Cardiac muscle cell (in vitro differentiated cells and primary cell): ENCODE measurements around the gene P2RY1. TPM values are rescaled to one million over a fixed set of nuclear protein-coding genes. Genes with fewer than 3 reads are reported as not detected.

Experiments
- DNase-seq, 2 donors: peaks; one replicate each; pipeline versions ENCODE4 v3.0.0 to v3.0.0-alpha.2; 2010 to 2017; ENCODE audit warnings: low read depth in 1 of 2, low spot score in 1 of 2
- H3K27ac ChIP-seq: fragments of 200-600 bp; sonication (generic); 2 replicates; pipeline ENCODE4 v1.5.1; 2016
- H3K27me3 ChIP-seq: fragments of 200-600 bp; sonication (generic); 2 replicates; pipeline ENCODE4 v1.6.0; 2016; ENCODE audit warnings: control low read depth
- H3K36me3 ChIP-seq: fragments of 200-600 bp; sonication (generic); 2 replicates; pipeline ENCODE4 v1.5.1; 2016; ENCODE audit warnings: control low read depth
- H3K4me1 ChIP-seq: fragments of 200-600 bp; sonication (generic); 2 replicates; pipeline ENCODE4 v1.8.1; 2017; ENCODE audit warnings: low read depth, mild to moderate bottlenecking, mixed run types
- H3K4me3 ChIP-seq: fragments of 200-600 bp; sonication (generic); 2 replicates; pipeline ENCODE4 v1.5.1; 2016; ENCODE audit warnings: mild to moderate bottlenecking
- H3K9me3 ChIP-seq: fragments of 200-600 bp; sonication (generic); 2 replicates; pipeline ENCODE4 v1.5.1; 2017; ENCODE audit warnings: low read depth, mild to moderate bottlenecking, control low read depth
- polyA plus RNA-seq: library from polyadenylated mRNA; unstranded; fragments of >200 nt; fragmentation: Nextera tagmentation; extraction: Ambion mirVana; gene quantifications from 2 replicates; pipeline ENCODE4 v1.2.1, GENCODE V29; 2016
- total RNA-seq: library from RNA; depleted of rRNA; stranded (reverse); fragments of >200 nt; gene quantifications from 2 replicates; pipeline ENCODE4 v1.2.3, GENCODE V29; 2016
- TF ChIP-seq, protein P1 (sequence below): IDR thresholded peaks from 2 replicates; pipeline ENCODE4 v1.5.1; 2012; ENCODE audit warnings: low read depth, mild to moderate bottlenecking, low read length

The P2RY1 gene
- total and polyA plus RNA-seq, 2 experiments from 2014 or later, result 1.9 to 4.8 TPM

DNA sequence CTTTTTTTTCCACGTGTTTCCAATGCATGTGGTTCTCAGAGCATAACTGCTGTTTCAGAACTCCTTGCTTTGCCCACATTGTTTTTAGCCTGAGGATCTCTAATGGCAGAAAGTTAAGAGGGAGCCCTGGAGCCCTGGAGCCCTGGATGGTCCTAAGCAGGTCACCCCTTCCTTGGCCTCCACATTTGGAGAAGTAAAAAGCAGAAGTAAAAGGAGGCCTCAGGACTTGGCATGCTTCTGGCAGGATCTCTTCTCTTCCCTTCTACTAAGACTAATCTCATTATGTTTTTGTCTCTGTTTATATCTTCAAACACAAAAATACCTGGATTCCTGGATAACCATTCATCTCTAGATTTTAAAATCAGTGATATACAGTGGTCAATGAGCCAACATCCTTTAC, 50.1 kb downstream of the P2RY1 start:
- no peak overlapping the region for H3K4me3 ChIP-seq
- TF ChIP-seq, protein P1, sequence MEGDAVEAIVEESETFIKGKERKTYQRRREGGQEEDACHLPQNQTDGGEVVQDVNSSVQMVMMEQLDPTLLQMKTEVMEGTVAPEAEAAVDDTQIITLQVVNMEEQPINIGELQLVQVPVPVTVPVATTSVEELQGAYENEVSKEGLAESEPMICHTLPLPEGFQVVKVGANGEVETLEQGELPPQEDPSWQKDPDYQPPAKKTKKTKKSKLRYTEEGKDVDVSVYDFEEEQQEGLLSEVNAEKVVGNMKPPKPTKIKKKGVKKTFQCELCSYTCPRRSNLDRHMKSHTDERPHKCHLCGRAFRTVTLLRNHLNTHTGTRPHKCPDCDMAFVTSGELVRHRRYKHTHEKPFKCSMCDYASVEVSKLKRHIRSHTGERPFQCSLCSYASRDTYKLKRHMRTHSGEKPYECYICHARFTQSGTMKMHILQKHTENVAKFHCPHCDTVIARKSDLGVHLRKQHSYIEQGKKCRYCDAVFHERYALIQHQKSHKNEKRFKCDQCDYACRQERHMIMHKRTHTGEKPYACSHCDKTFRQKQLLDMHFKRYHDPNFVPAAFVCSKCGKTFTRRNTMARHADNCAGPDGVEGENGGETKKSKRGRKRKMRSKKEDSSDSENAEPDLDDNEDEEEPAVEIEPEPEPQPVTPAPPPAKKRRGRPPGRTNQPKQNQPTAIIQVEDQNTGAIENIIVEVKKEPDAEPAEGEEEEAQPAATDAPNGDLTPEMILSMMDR, result no peak
- H3K9me3 ChIP-seq, result no peaks in the 10 kb centered on the region
- no peaks in the 10 kb centered on the region for H3K4me1 ChIP-seq
- H3K36me3 ChIP-seq, result no peaks in the 10 kb centered on the region
- no peak for DNase-seq
- H3K27ac ChIP-seq, result no peak overlapping the region
- no peaks in the 10 kb centered on the region for H3K27me3 ChIP-seq
